ENCODE measurements around the gene SKIC2. TPM values are rescaled to one million over a fixed set of nuclear protein-coding genes. Genes with fewer than 3 reads are reported as not detected.
A peak's percentile ranks its signal among the peaks of the same experiment; 100 is the strongest.

SKIC2 gene
- total RNA-seq, 1 experiment from 2014 or later, result 23.8 TPM

- peak; percentile 77 for DNase-seq (ENCODE audit: low spot score)
Observed at GRCh38 chr6:31945507-31946369, 13.2 kb upstream of the SKIC2 start, which contains the start of gene CFB. Gene CFB (plus strand): TSS chr6:31946095. CDS start chr6:31946222, 127 bp downstream.

GRCh38 chr6:31946370-31946885, 12.5 kb upstream of the SKIC2 start:
- DNase-seq (ENCODE audit: low spot score), result no peak

- DNase-seq (ENCODE audit: low spot score), result no peak
Observed at GRCh38 chr6:31947070-31947675, 11.8 kb upstream of the SKIC2 start.

- DNase-seq (ENCODE audit: low spot score), result no peak
Observed at GRCh38 chr6:31947864-31948263, 11.1 kb upstream of the SKIC2 start.

GRCh38 chr6:31948306-31948705, 10.7 kb upstream of the SKIC2 start:
- no peak for DNase-seq (ENCODE audit: low spot score)

- DNase-seq (ENCODE audit: low spot score), result no peak
Observed at GRCh38 chr6:31948753-31949413, 10.1 kb upstream of the SKIC2 start.

- DNase-seq (ENCODE audit: low spot score), result no peak
Observed at GRCh38 chr6:31949926-31950548, 8.9 kb upstream of the SKIC2 start.

- DNase-seq (ENCODE audit: low spot score), result peak; percentile 47
Observed at GRCh38 chr6:31952140-31952805, 6.7 kb upstream of the SKIC2 start.

GRCh38 chr6:31952890-31953289, 6.1 kb upstream of the SKIC2 start:
- no peak for DNase-seq (ENCODE audit: low spot score)

GRCh38 chr6:31954511-31954910, 4.5 kb upstream of the SKIC2 start:
- no peak for DNase-seq (ENCODE audit: low spot score)

- DNase-seq (ENCODE audit: low spot score), result no peak
Observed at GRCh38 chr6:31956796-31957195, 2.2 kb upstream of the SKIC2 start.

GRCh38 chr6:31958412-31958740, 599 bp upstream of the SKIC2 start:
- DNase-seq (ENCODE audit: low spot score), result no peak

- no peak for DNase-seq (ENCODE audit: low spot score)
Observed at GRCh38 chr6:31961616-31962015, 2.6 kb downstream of the SKIC2 start.

- no peak for DNase-seq (ENCODE audit: low spot score)
Observed at GRCh38 chr6:31963921-31964320, 4.9 kb downstream of the SKIC2 start.

GRCh38 chr6:31965700-31966099, 6.7 kb downstream of the SKIC2 start:
- DNase-seq (ENCODE audit: low spot score), result no peak

GRCh38 chr6:31966506-31966905, 7.5 kb downstream of the SKIC2 start:
- DNase-seq (ENCODE audit: low spot score), result no peak

GRCh38 chr6:31966997-31967925, 8.3 kb downstream of the SKIC2 start:
- no peak for DNase-seq (ENCODE audit: low spot score)

GRCh38 chr6:31967926-31968320, 8.9 kb downstream of the SKIC2 start:
- no peak for DNase-seq (ENCODE audit: low spot score)

GRCh38 chr6:31968326-31968725, 9.4 kb downstream of the SKIC2 start:
- no peak for DNase-seq (ENCODE audit: low spot score)
